Measurements from ENCODE around the gene SBNO1. TPM values are rescaled to one million over a fixed set of nuclear protein-coding genes. Genes with fewer than 3 reads are reported as not detected.
"Not testable (repeated sequence)": the region's sequence is repeated elsewhere in the genome, so short reads cannot be mapped to it uniquely, and the experiment has no call there.

SBNO1 gene
- total RNA-seq, 1 experiment from 2014 or later = 58.6 TPM

DNA sequence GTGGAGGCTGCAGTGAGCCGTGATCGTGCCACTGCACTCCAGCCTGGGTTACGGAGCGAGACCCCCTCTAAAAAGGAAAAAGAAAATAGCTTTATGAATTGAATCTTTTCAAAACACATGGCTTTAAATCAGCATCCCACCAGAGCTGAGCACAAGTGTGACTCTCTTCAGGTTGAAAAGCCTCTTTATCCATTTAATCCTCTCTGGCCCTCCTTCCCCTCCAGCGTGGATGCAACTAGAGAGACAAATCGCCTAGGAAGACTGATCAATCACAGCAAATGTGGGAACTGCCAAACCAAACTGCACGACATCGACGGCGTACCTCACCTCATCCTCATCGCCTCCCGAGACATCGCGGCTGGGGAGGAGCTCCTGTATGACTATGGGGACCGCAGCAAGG, 42.6 kb upstream of the SBNO1 start:
- H3K9me3 ChIP-seq (ENCODE audit: low read depth, low read length, poor library complexity, severe bottlenecking); intact Hi-C loops (cut with micrococcal nuclease; ENCODE audit: unreplicated experiment); CTCF ChIA-PET; H3K4me1 ChIP-seq (ENCODE audit: insufficient read depth, low read length, poor library complexity, severe bottlenecking); POLR2A ChIA-PET (ENCODE audit: low non-redundant PET); H3K27ac ChIP-seq (ENCODE audit: low read depth, low read length, poor library complexity, severe bottlenecking); BruUV-seq (replicated peaks); H3K27me3 ChIP-seq (replicated peaks; ENCODE audit: insufficient read depth, low read depth, low read length, poor library complexity); DNase-seq (ENCODE audit: low spot score); H3K4me3 ChIP-seq (ENCODE audit: low read depth, low read length, poor library complexity, severe bottlenecking): not testable (repeated sequence)
- H3K36me3 ChIP-seq (ENCODE audit: insufficient read depth, low read length, poor library complexity, severe bottlenecking) = peaks cover 55% of the 10 kb centered on the region

DNA sequence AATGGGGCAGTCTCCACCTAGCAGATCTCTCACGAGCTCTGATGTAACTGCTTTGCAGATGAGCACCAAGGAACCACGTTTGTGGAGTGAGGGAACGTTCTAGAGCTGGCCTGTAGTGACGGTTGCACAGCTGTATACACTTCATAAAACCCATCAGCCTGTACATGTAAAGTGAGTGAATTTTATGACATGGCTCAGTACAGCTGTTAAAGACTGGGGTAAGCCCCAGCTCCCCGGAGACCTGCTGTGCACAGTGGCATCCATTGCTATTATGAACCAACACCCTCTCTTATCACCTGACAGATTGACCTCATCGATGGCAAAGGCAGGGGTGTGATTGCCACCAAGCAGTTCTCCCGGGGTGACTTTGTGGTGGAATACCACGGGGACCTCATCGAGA, 39.9 kb upstream of the SBNO1 start:
- TF ChIP-seq EZH2 (IDR thresholded peaks at IDR 0.05; ENCODE audit: borderline replicate concordance, low read depth, low read length, poor library complexity, severe bottlenecking) = no peak
- TF ChIP-seq, protein P1, sequence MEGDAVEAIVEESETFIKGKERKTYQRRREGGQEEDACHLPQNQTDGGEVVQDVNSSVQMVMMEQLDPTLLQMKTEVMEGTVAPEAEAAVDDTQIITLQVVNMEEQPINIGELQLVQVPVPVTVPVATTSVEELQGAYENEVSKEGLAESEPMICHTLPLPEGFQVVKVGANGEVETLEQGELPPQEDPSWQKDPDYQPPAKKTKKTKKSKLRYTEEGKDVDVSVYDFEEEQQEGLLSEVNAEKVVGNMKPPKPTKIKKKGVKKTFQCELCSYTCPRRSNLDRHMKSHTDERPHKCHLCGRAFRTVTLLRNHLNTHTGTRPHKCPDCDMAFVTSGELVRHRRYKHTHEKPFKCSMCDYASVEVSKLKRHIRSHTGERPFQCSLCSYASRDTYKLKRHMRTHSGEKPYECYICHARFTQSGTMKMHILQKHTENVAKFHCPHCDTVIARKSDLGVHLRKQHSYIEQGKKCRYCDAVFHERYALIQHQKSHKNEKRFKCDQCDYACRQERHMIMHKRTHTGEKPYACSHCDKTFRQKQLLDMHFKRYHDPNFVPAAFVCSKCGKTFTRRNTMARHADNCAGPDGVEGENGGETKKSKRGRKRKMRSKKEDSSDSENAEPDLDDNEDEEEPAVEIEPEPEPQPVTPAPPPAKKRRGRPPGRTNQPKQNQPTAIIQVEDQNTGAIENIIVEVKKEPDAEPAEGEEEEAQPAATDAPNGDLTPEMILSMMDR (conservative IDR thresholded peaks at IDR 0.05; ENCODE audit: low read depth, low read length) = no peak
- Histone ChIP-seq H3K36me3 (ENCODE audit: insufficient read depth, low read length, poor library complexity, severe bottlenecking) (peaks cover 61% of the 10 kb centered on the region), H3K4me3 (ENCODE audit: low read depth, low read length, poor library complexity, severe bottlenecking) (no peak overlapping the region), H3K27me3 (replicated peaks; ENCODE audit: insufficient read depth, low read depth, low read length, poor library complexity) (no peaks in the 10 kb centered on the region), H3K4me1 (ENCODE audit: insufficient read depth, low read length, poor library complexity, severe bottlenecking) (no peaks in the 10 kb centered on the region), H3K27ac (ENCODE audit: low read depth, low read length, poor library complexity, severe bottlenecking) (no peak overlapping the region), H3K9me3 (ENCODE audit: low read depth, low read length, poor library complexity, severe bottlenecking) (no peaks in the 10 kb centered on the region)
- ChIA-PET POLR2A (ENCODE audit: low non-redundant PET) (no interaction called here), CTCF (no interaction called here)
- no TSS peak for BruUV-seq (replicated peaks)
- intact Hi-C loops (cut with micrococcal nuclease; ENCODE audit: unreplicated experiment) = no loop called here
- DNase-seq (ENCODE audit: low spot score) = no peak

DNA sequence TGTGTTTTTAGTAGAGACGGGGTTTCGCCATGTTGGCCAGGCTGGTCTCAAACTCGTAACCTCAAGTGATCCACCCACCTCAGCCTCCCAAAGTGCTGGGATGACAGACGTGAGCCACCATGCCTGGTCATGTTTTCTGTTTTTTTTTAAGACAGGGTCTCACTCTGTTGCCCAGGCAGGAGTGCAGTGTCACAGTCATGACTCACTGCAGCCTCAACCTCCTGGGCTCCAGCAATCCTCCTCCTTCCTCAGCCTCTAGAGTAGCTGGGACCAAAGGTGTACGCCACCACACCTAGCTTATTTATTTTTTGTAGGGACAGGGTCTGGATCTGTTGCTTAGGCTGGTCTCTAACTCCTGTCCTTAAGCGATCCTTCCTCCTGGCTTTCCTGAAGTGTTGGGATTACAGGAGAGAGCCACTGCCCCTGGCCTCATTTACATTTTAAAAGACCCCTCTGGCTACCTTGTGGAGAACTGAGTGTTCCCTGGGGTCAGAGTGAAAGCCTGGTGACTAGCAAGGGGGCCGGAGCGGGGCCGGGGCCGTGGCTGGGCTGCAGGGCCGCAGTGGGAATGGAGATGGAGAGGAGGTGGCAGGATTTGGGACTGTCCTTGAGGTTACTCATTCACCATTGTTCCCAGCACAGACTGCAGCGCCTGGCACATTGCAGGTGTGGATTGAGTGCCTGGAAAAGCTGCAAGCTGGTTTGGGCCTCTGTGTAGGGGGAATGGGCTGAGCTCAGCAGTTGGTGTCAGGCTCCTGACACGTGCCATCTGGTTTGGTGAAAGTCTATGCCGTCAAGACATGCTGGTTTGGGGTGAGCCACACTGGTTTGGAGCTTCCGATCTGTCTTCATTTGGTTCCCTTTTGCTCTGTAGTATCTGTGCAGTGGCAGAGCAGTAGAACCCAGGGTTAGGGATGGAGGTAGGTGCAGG, 37.4 kb upstream of the SBNO1 start:
- Histone ChIP-seq H3K4me1 (ENCODE audit: insufficient read depth, low read length, poor library complexity, severe bottlenecking) (no peaks in the 10 kb centered on the region), H3K36me3 (ENCODE audit: insufficient read depth, low read length, poor library complexity, severe bottlenecking) (peaks cover 74% of the 10 kb centered on the region), H3K27ac (ENCODE audit: low read depth, low read length, poor library complexity, severe bottlenecking) (peak overlapping the region; percentile 42), H3K27me3 (replicated peaks; ENCODE audit: insufficient read depth, low read depth, low read length, poor library complexity) (no peaks in the 10 kb centered on the region), H3K4me3 (ENCODE audit: low read depth, low read length, poor library complexity, severe bottlenecking) (no peak overlapping the region), H3K9me3 (ENCODE audit: low read depth, low read length, poor library complexity, severe bottlenecking) (no peaks in the 10 kb centered on the region)
- TF ChIP-seq, protein P1 (conservative IDR thresholded peaks at IDR 0.05; ENCODE audit: low read depth, low read length) = no peak
- no peak for TF ChIP-seq EZH2 (IDR thresholded peaks at IDR 0.05; ENCODE audit: borderline replicate concordance, low read depth, low read length, poor library complexity, severe bottlenecking)
- no peak for DNase-seq (ENCODE audit: low spot score)
- POLR2A ChIA-PET (ENCODE audit: low non-redundant PET) = no interaction called here
- no TSS peak for BruUV-seq (replicated peaks)
- intact Hi-C loops (cut with micrococcal nuclease; ENCODE audit: unreplicated experiment) = no loop called here
- CTCF ChIA-PET = no interaction called here

DNA sequence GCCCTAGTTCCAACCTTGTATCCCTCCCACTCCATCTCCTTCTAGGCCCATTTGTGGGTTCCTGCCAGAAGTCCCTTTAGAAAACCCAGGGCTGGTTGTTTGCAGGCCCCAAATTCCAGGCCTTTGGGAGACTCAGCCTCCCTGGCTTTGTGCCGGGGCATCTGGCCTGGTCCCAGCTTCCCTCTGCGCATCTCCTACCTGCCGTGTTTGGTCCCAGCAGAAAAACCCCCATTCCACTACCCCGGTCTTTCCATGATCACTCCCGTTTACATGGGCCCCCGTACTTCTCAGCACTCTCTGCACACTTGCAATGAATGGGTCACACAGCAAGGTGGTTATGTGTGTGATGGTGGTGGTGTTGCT, 34.6 kb upstream of the SBNO1 start:
- DNase-seq (ENCODE audit: low spot score) = no peak
- Histone ChIP-seq H3K9me3 (ENCODE audit: low read depth, low read length, poor library complexity, severe bottlenecking) (no peaks in the 10 kb centered on the region), H3K4me3 (ENCODE audit: low read depth, low read length, poor library complexity, severe bottlenecking) (no peak overlapping the region), H3K4me1 (ENCODE audit: insufficient read depth, low read length, poor library complexity, severe bottlenecking) (no peaks in the 10 kb centered on the region), H3K27me3 (replicated peaks; ENCODE audit: insufficient read depth, low read depth, low read length, poor library complexity) (no peaks in the 10 kb centered on the region), H3K36me3 (ENCODE audit: insufficient read depth, low read length, poor library complexity, severe bottlenecking) (peaks cover 73% of the 10 kb centered on the region), H3K27ac (ENCODE audit: low read depth, low read length, poor library complexity, severe bottlenecking) (no peak overlapping the region)
- ChIA-PET POLR2A (ENCODE audit: low non-redundant PET) (no interaction called here), CTCF (no interaction called here)
- no TSS peak for BruUV-seq (replicated peaks)
- TF ChIP-seq, protein P1 (conservative IDR thresholded peaks at IDR 0.05; ENCODE audit: low read depth, low read length) = no peak
- no peak for TF ChIP-seq EZH2 (IDR thresholded peaks at IDR 0.05; ENCODE audit: borderline replicate concordance, low read depth, low read length, poor library complexity, severe bottlenecking)
- intact Hi-C loops (cut with micrococcal nuclease; ENCODE audit: unreplicated experiment) = no loop called here

All from A673 (cell line).